Non-pigmented ciliary epithelial cell (primary cell): ENCODE results near the gene RPL11.
"Not testable (repeated sequence)": the region's sequence is repeated elsewhere in the genome, so short reads cannot be mapped to it uniquely, and the experiment has no call there.

ENCODE experiments used
- DNase-seq: peaks from one replicate; pipeline ENCODE4 v3.0.0-alpha.2; 2010; ENCODE audit warnings: low read depth

RPL11 gene

GRCh38 chr1:23732363-23733224 is 41.0 kb downstream of the RPL11 start:
- DNase-seq = no peak

- DNase-seq = not testable (repeated sequence)
Observed at GRCh38 chr1:23733281-23733680, 41.7 kb downstream of the RPL11 start.

- DNase-seq = no peak
Observed at GRCh38 chr1:23736437-23737134, 45.0 kb downstream of the RPL11 start.

GRCh38 chr1:23741609-23742008 is 50.0 kb downstream of the RPL11 start:
- no peak for DNase-seq

- DNase-seq = no peak
Observed at GRCh38 chr1:23742670-23743286, 51.2 kb downstream of the RPL11 start.

- no peak for DNase-seq
Observed at GRCh38 chr1:23743287-23744152, 51.9 kb downstream of the RPL11 start, which contains the start of gene ELOA. Gene ELOA (plus strand): TSS chr1:23743471. CDS start chr1:23743504, 33 bp downstream.

- no peak for DNase-seq
Observed at GRCh38 chr1:23745515-23745914, 53.9 kb downstream of the RPL11 start.
